Endothelial cell of umbilical vein (primary cell): ENCODE data around the gene PTPRD. TPM values are rescaled to one million over a fixed set of nuclear protein-coding genes. Genes with fewer than 3 reads are reported as not detected.

Experiments used
- BruUV-seq: library from RNA; stranded (reverse); fragments of 400-500 nt; replicated peaks from 2 replicates; lab custom pipeline; 2021; lab: Mats Ljungman, UMichigan
- CTCF ChIA-PET: fragments of 300-600, 350-600 bp; sonication (Branson Sonifier 250); formaldehyde crosslinking; loops from one replicate; lab custom pipeline; 2021; ENCODE audit warnings: antibody characterized with exemption, inconsistent platforms; lab: Charles Lee
- POLR2A ChIA-PET: fragments of 300-600, 350-600 bp; sonication (Branson Sonifier 250); formaldehyde crosslinking; loops from one replicate; lab custom pipeline; 2021; ENCODE audit warnings: antibody characterized with exemption, inconsistent platforms; lab: Charles Lee
- DNase-seq: peaks from one replicate; pipeline ENCODE4 v3.0.0-alpha.2; 2011; ENCODE audit warnings: low read depth, low spot score
- FAIRE-seq: peaks from 2 replicates; lab custom pipeline; 2011; peaks lifted over from hg19 to GRCh38; lab: Jason Lieb, UNC
- H2AFZ ChIP-seq: 2 replicates; pipeline ENCODE4 v1.6.0; 2012; ENCODE audit warnings: low read depth, low read length, control low read depth, inconsistent platforms
- H3K27ac ChIP-seq: 2 replicates; pipeline ENCODE4 v1.5.1; 2011; ENCODE audit warnings: low read depth, mild to moderate bottlenecking, control low read depth, low read length, moderate library complexity; ENCODE audit not compliant: insufficient read depth
- H3K27me3 ChIP-seq, 2 experiments: 2 replicates each; pipeline versions ENCODE4 v1.6.0 to v1.6.1; 2011; ENCODE audit warnings: low read length in 2 of 2, mixed read lengths in 1 of 2; ENCODE audit not compliant: control insufficient read depth in 2 of 2, insufficient read depth in 2 of 2
- H3K36me3 ChIP-seq, 2 experiments: 2 replicates in 1 of 2; 3 replicates in 1 of 2; pipeline ENCODE4 v1.5.1; 2011; ENCODE audit warnings: low read length in 2 of 2, mild to moderate bottlenecking in 1 of 2, moderate library complexity in 1 of 2; ENCODE audit not compliant: control insufficient read depth in 2 of 2, insufficient read depth in 2 of 2; ENCODE audit errors: extremely low read depth in 1 of 2
- H3K4me1 ChIP-seq: 3 replicates; pipeline ENCODE4 v1.5.1; 2011; ENCODE audit warnings: mild to moderate bottlenecking, low read length; ENCODE audit not compliant: control insufficient read depth, insufficient read depth; ENCODE audit errors: extremely low read depth
- H3K4me2 ChIP-seq: 2 replicates; pipeline ENCODE4 v1.6.1; 2011; ENCODE audit warnings: low read length, control low read depth, mixed read lengths; ENCODE audit not compliant: insufficient read depth
- H3K4me3 ChIP-seq, 3 experiments: fragments of 200-600 bp in 1 of 3; sonication (generic), shearing (Covaris generic) in 1 of 3; replicated peaks in 1 of 3; 2 replicates each; pipeline ENCODE4 v1.5.1; 2011 to 2016; ENCODE audit warnings: control low read depth in 3 of 3, low read length in 3 of 3, mild to moderate bottlenecking in 2 of 3, inconsistent platforms in 1 of 3, low read depth in 1 of 3, moderate library complexity in 1 of 3; ENCODE audit not compliant: insufficient read depth in 1 of 3
- H3K79me2 ChIP-seq: 2 replicates; pipeline ENCODE4 v1.6.0; 2012; ENCODE audit warnings: low read length, inconsistent platforms; ENCODE audit not compliant: control insufficient read depth, insufficient read depth
- H3K9ac ChIP-seq: replicated peaks from 2 replicates; pipeline ENCODE3; 2011; ENCODE audit warnings: low read length, control low read depth; ENCODE audit not compliant: insufficient read depth; ENCODE audit errors: extremely low read depth
- H3K9me1 ChIP-seq: replicated peaks from 3 replicates; pipeline ENCODE4 v1.6.0; 2011; ENCODE audit warnings: mild to moderate bottlenecking, low read length; ENCODE audit not compliant: control insufficient read depth, insufficient read depth; ENCODE audit errors: extremely low read depth
- H3K9me3 ChIP-seq: replicated peaks from 2 replicates; pipeline ENCODE4 v1.5.1; 2012; ENCODE audit warnings: low read length, inconsistent platforms; ENCODE audit not compliant: control insufficient read depth, insufficient read depth
- H4K20me1 ChIP-seq: replicated peaks from 2 replicates; pipeline ENCODE3; 2011; ENCODE audit warnings: mild to moderate bottlenecking, low read length; ENCODE audit not compliant: control insufficient read depth, insufficient read depth; ENCODE audit errors: extremely low read depth
- CTCF ChIP-seq, 2 donors: IDR thresholded peaks; 1 replicate in 1 of 2; 2 replicates in 1 of 2; pipeline ENCODE4 v1.5.1; 2011; ENCODE audit warnings: low read length in 2 of 2, mild to moderate bottlenecking in 2 of 2, moderate library complexity in 2 of 2, control low read depth in 1 of 2, inconsistent platforms in 1 of 2, low read depth in 1 of 2; ENCODE audit not compliant: insufficient read depth in 1 of 2; ENCODE audit errors: extremely low read depth in 1 of 2
- EZH2 ChIP-seq: IDR thresholded peaks from 2 replicates; pipeline ENCODE4 v1.6.1; 2012; ENCODE audit warnings: borderline replicate concordance, low read depth, mild to moderate bottlenecking, moderate library complexity, low read length, inconsistent platforms; ENCODE audit not compliant: severe bottlenecking
- FOS ChIP-seq: IDR thresholded peaks from 2 replicates; pipeline ENCODE4 v1.6.1; 2011; ENCODE audit warnings: mild to moderate bottlenecking, low read length, moderate library complexity, borderline replicate concordance; ENCODE audit not compliant: insufficient read depth
- GATA2 ChIP-seq: IDR thresholded peaks from 2 replicates; pipeline ENCODE4 v1.7.0; 2011; ENCODE audit warnings: low read depth, mild to moderate bottlenecking, moderate library complexity, mixed read lengths, low read length; ENCODE audit not compliant: insufficient read length, insufficient read depth
- JUN ChIP-seq: IDR thresholded peaks from 2 replicates; pipeline ENCODE4 v1.6.1; 2011; ENCODE audit warnings: borderline replicate concordance, low read depth; ENCODE audit not compliant: insufficient read length, insufficient read depth
- MAX ChIP-seq: IDR thresholded peaks from 2 replicates; pipeline ENCODE4 v1.6.1; 2011; ENCODE audit not compliant: insufficient read depth, insufficient read length
- MYC ChIP-seq: IDR thresholded peaks from one replicate; pipeline ENCODE4 v1.6.1; 2011; ENCODE audit warnings: mild to moderate bottlenecking, low read depth, low read length
- POLR2A ChIP-seq: IDR thresholded peaks from 2 replicates; pipeline ENCODE4 v1.6.1; 2012; ENCODE audit warnings: low read depth, mild to moderate bottlenecking, control low read depth, low read length
- POLR2AphosphoS5 ChIP-seq: IDR thresholded peaks from 2 replicates; pipeline ENCODE4 v1.6.1; 2012; ENCODE audit warnings: low read depth, mild to moderate bottlenecking, control low read depth, low read length, moderate library complexity; ENCODE audit not compliant: insufficient read depth
- dilution Hi-C: fragments of 300-500 bp; cut with MboI; formaldehyde crosslinking; loops from one replicate; pipeline ENCODE4 v1.15.0; 2019; ENCODE audit warnings: low sequenced_read_pairs; ENCODE audit not compliant: extremely low pct_ligation_motif_present
- intact Hi-C: fragments of 100-400 bp; cut with micrococcal nuclease; formaldehyde crosslinking; loops from one replicate; pipeline ENCODE4 v1.10.0; 2022
- polyA plus RNA-seq, 4 experiments: library from polyadenylated mRNA; depleted of rRNA in 3 of 4; stranded (reverse) in 3 of 4; unstranded in 1 of 4; fragments of >200 nt; gene quantifications; 2 replicates each; pipeline versions ENCODE4 v1.2.1 to v1.2.3, GENCODE V29; 2011 to 2012; ENCODE audit warnings: missing spikeins in 1 of 4
- total RNA-seq: library from RNA; stranded (reverse); gene quantifications from 2 replicates; pipeline ENCODE4 v1.2.3, GENCODE V29; 2021

PTPRD gene
- total and polyA plus RNA-seq, 2 donors (not counting 3 experiments of a cell fraction or from before 2014, with no cell fraction given): 5.5 to 5.7 TPM

- no TSS peak for BruUV-seq
- intact Hi-C loops: no loop called here
Observed at GRCh38 chr9:10253341-10253740, 359.5 kb downstream of the PTPRD start.

More at GRCh38 chr9:10253341-10253740, 359.5 kb downstream of the PTPRD start:
- CTCF ChIA-PET: interaction anchor here (2.2 to 3.4 kb wide), 2 partner anchors 11 to 16 kb away, joined by 7 to 14 read pairs; no protein-coding TSS in a partner anchor
- Histone ChIP-seq H4K20me1 (no peaks in the 10 kb centered on the region), H2AFZ (no peak overlapping the region), H3K27ac (no peak overlapping the region), H3K27me3 (no peaks in the 10 kb centered on the region), H3K9ac (no peak overlapping the region), H3K4me3 (no peak overlapping the region), H3K4me1 (no peaks in the 10 kb centered on the region), H3K36me3 (no peaks in the 10 kb centered on the region), H3K9me3 (no peaks in the 10 kb centered on the region), H3K4me2 (no peak overlapping the region), H3K79me2 (no peaks in the 10 kb centered on the region), H3K9me1 (no peaks in the 10 kb centered on the region)
- TF ChIP-seq CTCF (IDR thresholded peaks at IDR 0.05; ENCODE audit: extremely low read depth in 1 of 2, insufficient read depth in 1 of 2, low read depth in 1 of 2, low read length in 2 of 2) (no peak), GATA2 (no peak), MYC (no peak), POLR2AphosphoS5 (no peak), JUN (no peak), MAX (no peak), POLR2A (no peak), EZH2 (no peak), FOS (no peak)
- FAIRE-seq (no peak), DNase-seq (no peak)
- POLR2A ChIA-PET: no interaction called here
- dilution Hi-C loops: no loop called here
